ENCODE data around the gene ACAA2. TPM values are rescaled to one million over a fixed set of nuclear protein-coding genes. Genes with fewer than 3 reads are reported as not detected.

The ACAA2 gene
- total and polyA plus RNA-seq, 2 experiments from 2014 or later: 91.1 to 126 TPM

GRCh38 chr18:49862656-49863385, 49.5 kb upstream of the ACAA2 start:
- H3K4me3 Mint-ChIP-seq: no peak overlapping the region

More at GRCh38 chr18:49862656-49863385, 49.5 kb upstream of the ACAA2 start:
- Histone ChIP-seq H3K27ac (ENCODE audit: low read depth) (no peak overlapping the region), H4K20me1 (replicated peaks; ENCODE audit: insufficient read depth) (no peaks in the 10 kb centered on the region), H3K27me3 (ENCODE audit: insufficient read depth) (no peaks in the 10 kb centered on the region), H3K9me2 (ENCODE audit: insufficient read depth) (no peaks in the 10 kb centered on the region), H3K36me3 (ENCODE audit: insufficient read depth) (no peaks in the 10 kb centered on the region), H3F3A (replicated peaks; ENCODE audit: low read depth) (no peaks in the 10 kb centered on the region), H3K79me2 (replicated peaks; ENCODE audit: insufficient read depth) (no peaks in the 10 kb centered on the region), H3K4me2 (no peak overlapping the region), H3K4me1 (ENCODE audit: insufficient read depth) (peaks cover 9% of the 10 kb centered on the region), H2AFZ (no peak overlapping the region), H3K4me3 (no peak overlapping the region)
- H3K27ac Mint-ChIP-seq: no peak overlapping the region
- no peaks in the 10 kb centered on the region; the same call in 2 of the 3 replicates for H3K36me3 Mint-ChIP-seq (ENCODE audit: low read depth)
- no peaks in the 10 kb centered on the region for H3K9me3 Mint-ChIP-seq
- ATAC-seq (no peak), DNase-seq (ENCODE audit: low spot score) (no peak)
- TF ChIP-seq ZNF462 (CRISPR knock-in tag; IDR thresholded peaks at IDR 0.05): no peak
- TF ChIP-seq EZH2phosphoT487 (IDR thresholded peaks at IDR 0.05; ENCODE audit: unreplicated experiment): no peak
- no peak for TF ChIP-seq CTCF (conservative IDR thresholded peaks at IDR 0.05; ENCODE audit: low read depth in 2 of 2)
- no peak for TF ChIP-seq JUNB (IDR thresholded peaks at IDR 0.05; ENCODE audit: unreplicated experiment)
- TF ChIP-seq NANOG (IDR thresholded peaks at IDR 0.05; ENCODE audit: borderline replicate concordance): no peak
- TF ChIP-seq ETS1 (IDR thresholded peaks at IDR 0.05): no peak
- no peak for TF ChIP-seq ZNF114 (CRISPR knock-in tag; IDR thresholded peaks at IDR 0.05)
- TF ChIP-seq REST (IDR thresholded peaks at IDR 0.05; ENCODE audit: unreplicated experiment): no peak
- no peak for TF ChIP-seq CREB1 (CRISPR knock-in tag; IDR thresholded peaks at IDR 0.05; ENCODE audit: low read depth)
- no peak for TF ChIP-seq STAT1 (IDR thresholded peaks at IDR 0.05; ENCODE audit: unreplicated experiment)
- TF ChIP-seq EZH2 (IDR thresholded peaks at IDR 0.05; ENCODE audit: low read depth, unreplicated experiment): no peak
- no peak for TF ChIP-seq ZNF331 (CRISPR knock-in tag; IDR thresholded peaks at IDR 0.05; ENCODE audit: low read depth)
- no peak for TF ChIP-seq POLR2AphosphoS5 (IDR thresholded peaks at IDR 0.05; ENCODE audit: low read depth)
- peaks cover 12% of the 10 kb centered on the region for H3K4me1 Mint-ChIP-seq
- peaks cover 2% of the 10 kb centered on the region for H3K27me3 Mint-ChIP-seq (ENCODE audit: insufficient read depth, low read depth, poor library complexity)

All from GM23338 (cell line).